IPS DF 6.9 (cell line): ENCODE measurements around the gene NUAK1.

Experiments used
- DNase-seq: peaks from one replicate; pipeline ENCODE4 v3.0.0-alpha.2; 2013; ENCODE audit warnings: low read depth, low spot score
- H3K27ac ChIP-seq: one replicate; pipeline ENCODE4 v1.5.1; 2013; ENCODE audit warnings: low read length, control low read depth
- H3K27me3 ChIP-seq: 2 replicates; pipeline ENCODE4 v1.6.1; 2013; ENCODE audit warnings: mild to moderate bottlenecking, low read length; ENCODE audit not compliant: control insufficient read depth, insufficient read depth
- H3K36me3 ChIP-seq: 2 replicates; pipeline ENCODE4 v1.6.1; 2013; ENCODE audit warnings: low read length; ENCODE audit not compliant: control insufficient read depth, insufficient read depth
- H3K4me1 ChIP-seq: 2 replicates; pipeline ENCODE4 v1.6.1; 2013; ENCODE audit warnings: low read length; ENCODE audit not compliant: control insufficient read depth, insufficient read depth
- H3K4me3 ChIP-seq: 2 replicates; pipeline ENCODE4 v1.5.1; 2013; ENCODE audit warnings: mild to moderate bottlenecking, low read length
- H3K9me3 ChIP-seq: 2 replicates; pipeline ENCODE4 v1.6.1; 2013; ENCODE audit warnings: low read length, inconsistent platforms; ENCODE audit not compliant: control insufficient read depth, insufficient read depth
- WGBS: extraction: QIAGEN DNeasy Blood & Tissue Kit; methylation state at CpG from one replicate; pipeline ENCODE4 v1.1.7; 2013; ENCODE audit warnings: mixed read lengths, missing lambda C conversion rate; ENCODE audit not compliant: insufficient read length, insufficient coverage; 5-methylcytosine and 5-hydroxymethylcytosine counted together

Gene NUAK1

GRCh38 chr12:106074361-106074705 is 64.4 kb downstream of the NUAK1 start:
- Histone ChIP-seq H3K27me3 (no peaks in the 10 kb centered on the region), H3K36me3 (0 out of 2 replicates have a peak, but pooled peaks cover 3% of the 10 kb centered on the region), H3K4me3 (no peak overlapping the region), H3K4me1 (no peaks in the 10 kb centered on the region; the same call in 1 of the 2 replicates), H3K9me3 (no peaks in the 10 kb centered on the region), H3K27ac (no peak overlapping the region)
- no CpG with 5 or more reads among the region's 1 CpG for WGBS
- no peak for DNase-seq

GRCh38 chr12:106073179-106073578 is 65.6 kb downstream of the NUAK1 start:
- Histone ChIP-seq H3K4me3 (no peak overlapping the region), H3K36me3 (no peaks in the 10 kb centered on the region), H3K4me1 (no peaks in the 10 kb centered on the region; the same call in 1 of the 2 replicates), H3K27me3 (no peaks in the 10 kb centered on the region), H3K27ac (no peak overlapping the region), H3K9me3 (no peaks in the 10 kb centered on the region)
- whole genome bisulfite sequencing = no CpG with 5 or more reads among the region's 3 CpGs
- DNase-seq = no peak

- H3K4me1 ChIP-seq = no peaks in the 10 kb centered on the region; the same call in 1 of the 2 replicates
- no peaks in the 10 kb centered on the region for H3K9me3 ChIP-seq
- H3K27ac ChIP-seq = no peak overlapping the region
- WGBS = no CpG with 5 or more reads among the region's 2 CpGs
- H3K27me3 ChIP-seq = no peaks in the 10 kb centered on the region
- no peak overlapping the region for H3K4me3 ChIP-seq
- H3K36me3 ChIP-seq = no peaks in the 10 kb centered on the region; the same call in 1 of the 2 replicates
- no peak for DNase-seq
These were observed 66.0 kb downstream of the NUAK1 start for GRCh38 chr12:106072751-106073150.

GRCh38 chr12:106071686-106072085 is 67.1 kb downstream of the NUAK1 start:
- no peak for DNase-seq
- H3K4me1 ChIP-seq = no peaks in the 10 kb centered on the region; the same call in 1 of the 2 replicates
- no peak overlapping the region for H3K4me3 ChIP-seq
- peaks cover 3% of the 10 kb centered on the region; the same call in 1 of the 2 replicates for H3K36me3 ChIP-seq
- WGBS = no CpG with 5 or more reads among the region's 4 CpGs
- no peak overlapping the region for H3K27ac ChIP-seq
- H3K9me3 ChIP-seq = no peaks in the 10 kb centered on the region
- H3K27me3 ChIP-seq = no peaks in the 10 kb centered on the region

- no peaks in the 10 kb centered on the region; the same call in 1 of the 2 replicates for H3K4me1 ChIP-seq
- no CpG with 5 or more reads among the region's 6 CpGs for whole genome bisulfite sequencing
- peaks cover 3% of the 10 kb centered on the region; the same call in 1 of the 2 replicates for H3K36me3 ChIP-seq
- no peaks in the 10 kb centered on the region for H3K27me3 ChIP-seq
- no peak overlapping the region for H3K27ac ChIP-seq
- H3K4me3 ChIP-seq = no peak overlapping the region
- DNase-seq = no peak
- no peaks in the 10 kb centered on the region for H3K9me3 ChIP-seq
These were observed 68.1 kb downstream of the NUAK1 start for GRCh38 chr12:106070611-106071010.

GRCh38 chr12:106070147-106070546 is 68.6 kb downstream of the NUAK1 start:
- Histone ChIP-seq H3K36me3 (peaks cover 3% of the 10 kb centered on the region; the same call in 1 of the 2 replicates), H3K4me3 (no peak overlapping the region), H3K27ac (no peak overlapping the region), H3K4me1 (no peaks in the 10 kb centered on the region; the same call in 1 of the 2 replicates), H3K27me3 (no peaks in the 10 kb centered on the region), H3K9me3 (no peaks in the 10 kb centered on the region)
- WGBS = no CpG with 5 or more reads among the region's 1 CpG
- DNase-seq = no peak

GRCh38 chr12:106068296-106068695 is 70.5 kb downstream of the NUAK1 start:
- H3K27ac ChIP-seq = no peak overlapping the region
- DNase-seq = no peak
- no peaks in the 10 kb centered on the region for H3K4me1 ChIP-seq
- H3K36me3 ChIP-seq = peaks cover 3% of the 10 kb centered on the region; the same call in 1 of the 2 replicates
- H3K27me3 ChIP-seq = no peaks in the 10 kb centered on the region
- WGBS = no CpG with 5 or more reads among the region's 3 CpGs
- no peaks in the 10 kb centered on the region for H3K9me3 ChIP-seq
- no peak overlapping the region for H3K4me3 ChIP-seq

GRCh38 chr12:106067606-106068205 is 71.0 kb downstream of the NUAK1 start:
- H3K36me3 ChIP-seq = peaks cover 3% of the 10 kb centered on the region; the same call in 1 of the 2 replicates
- H3K9me3 ChIP-seq = no peaks in the 10 kb centered on the region
- H3K4me3 ChIP-seq = no peak overlapping the region
- no peaks in the 10 kb centered on the region for H3K4me1 ChIP-seq
- WGBS = no CpG with 5 or more reads among the region's 15 CpGs
- H3K27me3 ChIP-seq = no peaks in the 10 kb centered on the region
- H3K27ac ChIP-seq = no peak overlapping the region
- DNase-seq = no peak

GRCh38 chr12:106066726-106067325 is 71.9 kb downstream of the NUAK1 start:
- DNase-seq = no peak
- H3K27ac ChIP-seq = no peak overlapping the region
- no peaks in the 10 kb centered on the region for H3K27me3 ChIP-seq
- H3K9me3 ChIP-seq = no peaks in the 10 kb centered on the region
- H3K4me1 ChIP-seq = no peaks in the 10 kb centered on the region
- no peak overlapping the region for H3K4me3 ChIP-seq
- WGBS = no CpG with 5 or more reads among the region's 25 CpGs
- peaks cover 3% of the 10 kb centered on the region; the same call in 1 of the 2 replicates for H3K36me3 ChIP-seq

- Histone ChIP-seq H3K27me3 (no peaks in the 10 kb centered on the region), H3K36me3 (peaks cover 3% of the 10 kb centered on the region; the same call in 1 of the 2 replicates), H3K27ac (no peak overlapping the region), H3K9me3 (no peaks in the 10 kb centered on the region), H3K4me1 (no peaks in the 10 kb centered on the region), H3K4me3 (no peak overlapping the region)
- DNase-seq = no peak
- WGBS = no CpG with 5 or more reads among the region's 6 CpGs
These were observed 72.6 kb downstream of the NUAK1 start for GRCh38 chr12:106066051-106066705.
